HepG2 (cell line): ENCODE measurements around the gene TMTC1. TPM values are rescaled to one million over a fixed set of nuclear protein-coding genes. Genes with fewer than 3 reads are reported as not detected.

ENCODE experiments used
- SKI ChIP-seq: fragments of 450-650 bp; IDR thresholded peaks from one replicate; pipeline ENCODE4 v1.6.1; 2018; ENCODE audit warnings: mild to moderate bottlenecking; ENCODE audit not compliant: partially characterized antibody
- ZNF484 ChIP-seq: sonication (generic); formaldehyde crosslinking; IDR thresholded peaks from 2 replicates; pipeline ENCODE4 v1.5.1; 2020; ENCODE audit warnings: mild to moderate bottlenecking, low read depth, missing genetic modification reagents, borderline replicate concordance
- polyA plus RNA-seq, 8 experiments: library from polyadenylated mRNA; depleted of rRNA in 3 of 8; stranded (reverse) in 7 of 8; unstranded in 1 of 8; fragments of >200 nt; fragmentation: Illumina TruSeq in 4 of 8; extraction: Trizol in 4 of 8; gene quantifications; 2 replicates each; pipeline versions ENCODE4 v1.2.1 to v1.2.3, GENCODE V29; 2011 to 2016; ENCODE audit warnings: low read depth in 4 of 8, missing spikeins in 1 of 8, mixed read lengths in 1 of 8; ENCODE audit not compliant: insufficient read depth in 1 of 8
- total RNA-seq, 5 experiments: library from RNA; depleted of rRNA; stranded (reverse); fragments of >200 nt; fragmentation: Illumina TruSeq; extraction: Trizol; gene quantifications; 2 replicates each; pipeline ENCODE4 v1.2.3, GENCODE V29; 2016; ENCODE audit warnings: low read depth in 1 of 5
- TF ChIP-seq, protein P1 (sequence below): sonication (generic); formaldehyde crosslinking; IDR thresholded peaks from 2 replicates; pipeline ENCODE4 v1.5.0; 2020; ENCODE audit warnings: missing genetic modification reagents
- TF ChIP-seq, protein P2 (sequence below): sonication (generic); formaldehyde crosslinking; IDR thresholded peaks from 2 replicates; pipeline ENCODE4 v1.4.0; 2020; ENCODE audit warnings: missing genetic modification reagents, borderline replicate concordance
- TF ChIP-seq, protein P3 (sequence below): sonication (generic); formaldehyde crosslinking; IDR thresholded peaks from 2 replicates; pipeline ENCODE4 v1.4.0; 2020; ENCODE audit warnings: missing genetic modification reagents
- TF ChIP-seq, protein P4 (sequence below): sonication (generic); formaldehyde crosslinking; IDR thresholded peaks from 2 replicates; pipeline ENCODE4 v1.5.1; 2020; ENCODE audit warnings: missing genetic modification reagents, mild to moderate bottlenecking, borderline replicate concordance

Gene TMTC1
- total and polyA plus RNA-seq, 2 of the 13 experiments (the other 11 are each of a cell fraction or from before 2014, with no cell fraction given): 0.69 to 1.8 TPM

DNA sequence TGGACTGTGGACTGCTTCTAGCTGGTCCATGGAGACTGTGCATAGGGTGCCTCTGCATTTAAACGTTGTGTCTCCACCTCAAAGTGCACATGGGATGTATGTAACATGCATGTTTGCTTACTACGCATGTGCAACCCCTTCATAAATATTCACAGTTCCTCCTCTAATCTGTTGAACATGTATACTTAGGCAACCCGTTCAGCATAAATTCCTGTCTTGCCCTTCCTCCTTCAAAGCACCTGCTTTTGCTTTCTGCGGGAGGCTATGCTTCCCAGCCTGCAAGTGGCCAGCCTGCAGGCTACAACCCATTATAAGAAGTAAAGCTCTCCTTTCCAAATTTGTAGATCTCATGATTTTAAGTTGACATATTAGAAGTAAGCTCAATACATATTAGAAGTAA lies 253.3 kb downstream of the TMTC1 start (continued):
- TF ChIP-seq, protein P1, sequence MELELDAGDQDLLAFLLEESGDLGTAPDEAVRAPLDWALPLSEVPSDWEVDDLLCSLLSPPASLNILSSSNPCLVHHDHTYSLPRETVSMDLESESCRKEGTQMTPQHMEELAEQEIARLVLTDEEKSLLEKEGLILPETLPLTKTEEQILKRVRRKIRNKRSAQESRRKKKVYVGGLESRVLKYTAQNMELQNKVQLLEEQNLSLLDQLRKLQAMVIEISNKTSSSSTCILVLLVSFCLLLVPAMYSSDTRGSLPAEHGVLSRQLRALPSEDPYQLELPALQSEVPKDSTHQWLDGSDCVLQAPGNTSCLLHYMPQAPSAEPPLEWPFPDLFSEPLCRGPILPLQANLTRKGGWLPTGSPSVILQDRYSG (CRISPR knock-in tag): no peak
- TF ChIP-seq ZNF484 (CRISPR knock-in tag) (no peak), SKI (no peak)
- TF ChIP-seq, protein P2, sequence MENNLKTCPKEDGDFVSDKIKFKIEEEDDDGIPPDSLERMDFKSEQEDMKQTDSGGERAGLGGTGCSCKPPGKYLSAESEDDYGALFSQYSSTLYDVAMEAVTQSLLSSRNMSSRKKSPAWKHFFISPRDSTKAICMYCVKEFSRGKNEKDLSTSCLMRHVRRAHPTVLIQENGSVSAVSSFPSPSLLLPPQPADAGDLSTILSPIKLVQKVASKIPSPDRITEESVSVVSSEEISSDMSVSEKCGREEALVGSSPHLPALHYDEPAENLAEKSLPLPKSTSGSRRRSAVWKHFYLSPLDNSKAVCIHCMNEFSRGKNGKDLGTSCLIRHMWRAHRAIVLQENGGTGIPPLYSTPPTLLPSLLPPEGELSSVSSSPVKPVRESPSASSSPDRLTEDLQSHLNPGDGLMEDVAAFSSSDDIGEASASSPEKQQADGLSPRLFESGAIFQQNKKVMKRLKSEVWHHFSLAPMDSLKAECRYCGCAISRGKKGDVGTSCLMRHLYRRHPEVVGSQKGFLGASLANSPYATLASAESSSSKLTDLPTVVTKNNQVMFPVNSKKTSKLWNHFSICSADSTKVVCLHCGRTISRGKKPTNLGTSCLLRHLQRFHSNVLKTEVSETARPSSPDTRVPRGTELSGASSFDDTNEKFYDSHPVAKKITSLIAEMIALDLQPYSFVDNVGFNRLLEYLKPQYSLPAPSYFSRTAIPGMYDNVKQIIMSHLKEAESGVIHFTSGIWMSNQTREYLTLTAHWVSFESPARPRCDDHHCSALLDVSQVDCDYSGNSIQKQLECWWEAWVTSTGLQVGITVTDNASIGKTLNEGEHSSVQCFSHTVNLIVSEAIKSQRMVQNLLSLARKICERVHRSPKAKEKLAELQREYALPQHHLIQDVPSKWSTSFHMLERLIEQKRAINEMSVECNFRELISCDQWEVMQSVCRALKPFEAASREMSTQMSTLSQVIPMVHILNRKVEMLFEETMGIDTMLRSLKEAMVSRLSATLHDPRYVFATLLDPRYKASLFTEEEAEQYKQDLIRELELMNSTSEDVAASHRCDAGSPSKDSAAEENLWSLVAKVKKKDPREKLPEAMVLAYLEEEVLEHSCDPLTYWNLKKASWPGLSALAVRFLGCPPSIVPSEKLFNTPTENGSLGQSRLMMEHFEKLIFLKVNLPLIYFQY (CRISPR knock-in tag): no peak
- TF ChIP-seq, protein P3, sequence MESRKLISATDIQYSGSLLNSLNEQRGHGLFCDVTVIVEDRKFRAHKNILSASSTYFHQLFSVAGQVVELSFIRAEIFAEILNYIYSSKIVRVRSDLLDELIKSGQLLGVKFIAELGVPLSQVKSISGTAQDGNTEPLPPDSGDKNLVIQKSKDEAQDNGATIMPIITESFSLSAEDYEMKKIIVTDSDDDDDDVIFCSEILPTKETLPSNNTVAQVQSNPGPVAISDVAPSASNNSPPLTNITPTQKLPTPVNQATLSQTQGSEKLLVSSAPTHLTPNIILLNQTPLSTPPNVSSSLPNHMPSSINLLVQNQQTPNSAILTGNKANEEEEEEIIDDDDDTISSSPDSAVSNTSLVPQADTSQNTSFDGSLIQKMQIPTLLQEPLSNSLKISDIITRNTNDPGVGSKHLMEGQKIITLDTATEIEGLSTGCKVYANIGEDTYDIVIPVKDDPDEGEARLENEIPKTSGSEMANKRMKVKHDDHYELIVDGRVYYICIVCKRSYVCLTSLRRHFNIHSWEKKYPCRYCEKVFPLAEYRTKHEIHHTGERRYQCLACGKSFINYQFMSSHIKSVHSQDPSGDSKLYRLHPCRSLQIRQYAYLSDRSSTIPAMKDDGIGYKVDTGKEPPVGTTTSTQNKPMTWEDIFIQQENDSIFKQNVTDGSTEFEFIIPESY (CRISPR knock-in tag): no peak
- TF ChIP-seq, protein P4, sequence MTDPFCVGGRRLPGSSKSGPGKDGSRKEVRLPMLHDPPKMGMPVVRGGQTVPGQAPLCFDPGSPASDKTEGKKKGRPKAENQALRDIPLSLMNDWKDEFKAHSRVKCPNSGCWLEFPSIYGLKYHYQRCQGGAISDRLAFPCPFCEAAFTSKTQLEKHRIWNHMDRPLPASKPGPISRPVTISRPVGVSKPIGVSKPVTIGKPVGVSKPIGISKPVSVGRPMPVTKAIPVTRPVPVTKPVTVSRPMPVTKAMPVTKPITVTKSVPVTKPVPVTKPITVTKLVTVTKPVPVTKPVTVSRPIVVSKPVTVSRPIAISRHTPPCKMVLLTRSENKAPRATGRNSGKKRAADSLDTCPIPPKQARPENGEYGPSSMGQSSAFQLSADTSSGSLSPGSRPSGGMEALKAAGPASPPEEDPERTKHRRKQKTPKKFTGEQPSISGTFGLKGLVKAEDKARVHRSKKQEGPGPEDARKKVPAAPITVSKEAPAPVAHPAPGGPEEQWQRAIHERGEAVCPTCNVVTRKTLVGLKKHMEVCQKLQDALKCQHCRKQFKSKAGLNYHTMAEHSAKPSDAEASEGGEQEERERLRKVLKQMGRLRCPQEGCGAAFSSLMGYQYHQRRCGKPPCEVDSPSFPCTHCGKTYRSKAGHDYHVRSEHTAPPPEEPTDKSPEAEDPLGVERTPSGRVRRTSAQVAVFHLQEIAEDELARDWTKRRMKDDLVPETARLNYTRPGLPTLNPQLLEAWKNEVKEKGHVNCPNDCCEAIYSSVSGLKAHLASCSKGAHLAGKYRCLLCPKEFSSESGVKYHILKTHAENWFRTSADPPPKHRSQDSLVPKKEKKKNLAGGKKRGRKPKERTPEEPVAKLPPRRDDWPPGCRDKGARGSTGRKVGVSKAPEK: no peak
